H9 (cell line): ENCODE data around the gene ATXN7L3B. TPM values are rescaled to one million over a fixed set of nuclear protein-coding genes. Genes with fewer than 3 reads are reported as not detected.

ENCODE experiments used
- DNase-seq: peaks from one replicate; pipeline ENCODE4 v3.0.0-alpha.2; 2017
- H2AFZ ChIP-seq: one replicate; pipeline ENCODE4 v1.6.1; 2013; ENCODE audit warnings: mild to moderate bottlenecking, low read length, control low read depth, moderate library complexity
- H2AK5ac ChIP-seq: 2 replicates; pipeline ENCODE4 v1.6.1; 2013; ENCODE audit warnings: low read length, control low read depth, mixed read lengths; ENCODE audit not compliant: insufficient read length
- H2BK120ac ChIP-seq: one replicate; pipeline ENCODE4 v1.6.1; 2013; ENCODE audit warnings: low read depth, mild to moderate bottlenecking, low read length, control low read depth, inconsistent platforms; ENCODE audit not compliant: poor library complexity, severe bottlenecking
- H2BK12ac ChIP-seq: 2 replicates; pipeline ENCODE4 v1.6.1; 2013; ENCODE audit warnings: low read length, control low read depth, mixed read lengths, low read depth; ENCODE audit not compliant: insufficient read length
- H2BK15ac ChIP-seq: 2 replicates; pipeline ENCODE4 v1.6.1; 2013; ENCODE audit warnings: low read depth, low read length, control low read depth
- H2BK20ac ChIP-seq: one replicate; pipeline ENCODE4 v1.6.1; 2013; ENCODE audit warnings: low read depth, mild to moderate bottlenecking, low read length, control low read depth, inconsistent platforms; ENCODE audit not compliant: poor library complexity, severe bottlenecking
- H2BK5ac ChIP-seq: 2 replicates; pipeline ENCODE4 v1.6.1; 2013; ENCODE audit warnings: low read length, control low read depth, mixed read lengths; ENCODE audit not compliant: insufficient read length
- H3K14ac ChIP-seq: 2 replicates; pipeline ENCODE4 v1.6.1; 2013; ENCODE audit warnings: low read length, control low read depth; ENCODE audit not compliant: insufficient read depth
- H3K18ac ChIP-seq: 2 replicates; pipeline ENCODE4 v1.6.1; 2013; ENCODE audit warnings: low read depth, mild to moderate bottlenecking, mixed read lengths, low read length, control low read depth; ENCODE audit not compliant: insufficient read length
- H3K23ac ChIP-seq: 2 replicates; pipeline ENCODE4 v1.6.1; 2013; ENCODE audit warnings: low read length, control low read depth, mixed read lengths, low read depth; ENCODE audit not compliant: insufficient read length
- H3K23me2 ChIP-seq: 2 replicates; pipeline ENCODE4 v1.6.1; 2013; ENCODE audit warnings: low read depth, mild to moderate bottlenecking, mixed read lengths, low read length, control low read depth; ENCODE audit not compliant: insufficient read length, poor library complexity, severe bottlenecking
- H3K27ac ChIP-seq: 2 replicates; pipeline ENCODE4 v1.5.1; 2013; ENCODE audit warnings: low read length, control low read depth, mixed read lengths, low read depth; ENCODE audit not compliant: insufficient read length
- H3K27me3 ChIP-seq: 2 replicates; pipeline ENCODE4 v1.6.1; 2013; ENCODE audit warnings: low read length, control low read depth, inconsistent platforms; ENCODE audit not compliant: insufficient read depth
- H3K4ac ChIP-seq: 2 replicates; pipeline ENCODE4 v1.6.1; 2013; ENCODE audit warnings: low read depth, mild to moderate bottlenecking, control low read depth, inconsistent platforms, low read length, moderate library complexity
- H3K4me1 ChIP-seq: 2 replicates; pipeline ENCODE4 v1.6.1; 2013; ENCODE audit warnings: low read length, control low read depth, inconsistent platforms; ENCODE audit not compliant: insufficient read depth
- H3K4me2 ChIP-seq: 2 replicates; pipeline ENCODE4 v1.6.1; 2013; ENCODE audit warnings: low read length, control low read depth, mixed read lengths; ENCODE audit not compliant: insufficient read length, insufficient read depth
- H3K56ac ChIP-seq: 2 replicates; pipeline ENCODE4 v1.6.1; 2013; ENCODE audit warnings: low read depth, mild to moderate bottlenecking, mixed read lengths, low read length, control low read depth; ENCODE audit not compliant: insufficient read length
- H3K79me1 ChIP-seq: 2 replicates; pipeline ENCODE4 v1.6.1; 2013; ENCODE audit warnings: low read depth, mild to moderate bottlenecking, moderate library complexity, low read length, control low read depth, inconsistent platforms; ENCODE audit not compliant: insufficient read depth, poor library complexity, severe bottlenecking
- H3K79me2 ChIP-seq: 2 replicates; pipeline ENCODE4 v1.6.1; 2013; ENCODE audit warnings: low read length, control low read depth, inconsistent platforms; ENCODE audit not compliant: insufficient read depth
- H3K9ac ChIP-seq: 2 replicates; pipeline ENCODE4 v1.6.1; 2013; ENCODE audit warnings: low read length, control low read depth, mixed read lengths; ENCODE audit not compliant: insufficient read length; ENCODE audit errors: extremely low read depth
- H3K9me3 ChIP-seq: one replicate; pipeline ENCODE4 v1.6.1; 2013; ENCODE audit warnings: low read depth, low read length, inconsistent platforms; ENCODE audit not compliant: control insufficient read depth
- H3T11ph ChIP-seq: one replicate; pipeline ENCODE4 v1.6.1; 2013; ENCODE audit warnings: mild to moderate bottlenecking, low read length, control low read depth, inconsistent platforms
- H4K20me1 ChIP-seq: one replicate; pipeline ENCODE4 v1.6.1; 2013; ENCODE audit not compliant: control insufficient read depth, insufficient read length, insufficient read depth
- H4K5ac ChIP-seq: 2 replicates; pipeline ENCODE4 v1.6.1; 2013; ENCODE audit warnings: low read depth, mild to moderate bottlenecking, mixed read lengths, low read length, control low read depth; ENCODE audit not compliant: insufficient read length
- H4K8ac ChIP-seq: replicated peaks from 2 replicates; pipeline ENCODE4 v1.6.1; 2013; ENCODE audit warnings: low read length, control low read depth, mixed read lengths, low read depth; ENCODE audit not compliant: insufficient read length
- H4K91ac ChIP-seq: 2 replicates; pipeline ENCODE4 v1.6.1; 2013; ENCODE audit warnings: low read depth, mild to moderate bottlenecking, moderate library complexity, mixed read lengths, low read length, control low read depth; ENCODE audit not compliant: insufficient read length
- H3K27ac Mint-ChIP-seq, 3 experiments: 2 replicates in 2 of 3; 3 replicates in 1 of 3; pipeline ENCODE4 v1.8.0; 2020 to 2021; ENCODE audit warnings: mixed read lengths in 3 of 3, mild to moderate bottlenecking in 1 of 3, moderate library complexity in 1 of 3
- H3K27me3 Mint-ChIP-seq: 2 replicates; pipeline ENCODE4 v1.8.0; 2021; ENCODE audit warnings: low read depth, mild to moderate bottlenecking, moderate library complexity, mixed read lengths
- H3K36me3 Mint-ChIP-seq, 3 experiments: 2 replicates in 2 of 3; 3 replicates in 1 of 3; pipeline ENCODE4 v1.8.0; 2020 to 2021; ENCODE audit warnings: low read depth in 3 of 3, mixed read lengths in 3 of 3; ENCODE audit not compliant: insufficient read depth in 1 of 3
- H3K4me1 Mint-ChIP-seq, 2 experiments: 2 replicates each; pipeline ENCODE4 v1.8.0; 2020; ENCODE audit warnings: mixed read lengths in 2 of 2
- H3K4me3 Mint-ChIP-seq, 2 experiments: 2 replicates in 1 of 2; 3 replicates in 1 of 2; pipeline ENCODE4 v1.8.0; 2020 to 2021; ENCODE audit warnings: mild to moderate bottlenecking in 2 of 2, mixed read lengths in 2 of 2, moderate library complexity in 1 of 2
- H3K9me3 Mint-ChIP-seq, 2 experiments: 2 replicates in 1 of 2; 3 replicates in 1 of 2; pipeline ENCODE4 v1.8.0; 2020; ENCODE audit warnings: mild to moderate bottlenecking in 2 of 2, mixed read lengths in 2 of 2, moderate library complexity in 1 of 2
- CTCF ChIP-seq: fragments of 200-600 bp; sonication (generic); conservative IDR thresholded peaks from 3 replicates; pipeline ENCODE4 v1.8.0; 2021; ENCODE audit warnings: antibody characterized with exemption, mild to moderate bottlenecking
- WGBS: extraction: QIAGEN DNeasy Blood & Tissue Kit; methylation state at CpG from one replicate; pipeline ENCODE4 v1.1.7; 2013; ENCODE audit warnings: missing lambda C conversion rate, low lambda C conversion rate, mixed read lengths; ENCODE audit not compliant: insufficient read length; ENCODE audit errors: extremely low coverage; 5-methylcytosine and 5-hydroxymethylcytosine counted together
- total RNA-seq: library from RNA; stranded (reverse); gene quantifications from 2 replicates; pipeline ENCODE4 v1.2.1, GENCODE V29; 2021

ATXN7L3B gene
- total RNA-seq, 1 experiment from 2014 or later = 35.3 TPM

DNA sequence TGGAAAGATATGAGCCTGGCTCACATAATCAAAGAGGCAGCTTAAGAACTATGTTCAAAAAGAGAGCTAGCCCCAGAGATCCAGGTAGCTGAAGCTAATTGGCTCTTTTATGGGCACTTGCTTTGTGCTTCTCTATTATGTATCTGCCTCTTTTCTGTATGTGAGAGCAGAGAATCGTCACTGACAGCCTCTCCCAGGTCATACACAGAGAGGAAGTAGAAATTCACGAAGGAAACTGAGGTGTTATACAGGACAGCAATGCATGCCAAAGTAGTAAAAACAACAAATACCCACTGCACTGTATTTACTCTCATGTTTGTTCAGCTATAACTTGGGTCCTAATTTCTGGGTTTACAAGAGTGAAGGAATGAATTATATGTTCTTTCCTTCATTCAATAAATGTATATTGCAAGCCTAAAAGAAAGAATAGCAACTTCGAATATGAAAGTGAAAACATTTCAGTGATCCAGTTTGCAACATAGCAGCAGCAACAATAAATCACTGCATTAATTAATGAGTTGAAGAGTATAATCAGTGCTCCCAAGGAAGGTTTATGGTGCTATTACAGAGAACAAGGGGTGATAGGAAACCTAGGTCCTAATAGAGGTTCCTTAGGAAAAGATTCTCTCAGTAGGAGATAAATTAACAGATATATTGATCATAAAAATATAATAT lies 47.1 kb upstream of the ATXN7L3B start:
- Histone ChIP-seq H2BK20ac (no peak overlapping the region), H3K23ac (no peak overlapping the region), H3K27ac (no peak overlapping the region), H3K23me2 (no peaks in the 10 kb centered on the region), H3K79me2 (no peaks in the 10 kb centered on the region), H3K9me3 (no peaks in the 10 kb centered on the region), H4K8ac (no peak overlapping the region), H3K18ac (no peak overlapping the region), H2AK5ac (no peak overlapping the region), H2BK5ac (no peak overlapping the region), H3K27me3 (no peaks in the 10 kb centered on the region), H4K5ac (no peak overlapping the region), H3K56ac (no peak overlapping the region), H3K4me1 (no peaks in the 10 kb centered on the region; the same call in 1 of the 2 replicates), H2BK120ac (no peak overlapping the region), H3K14ac (no peak overlapping the region), H2AFZ (no peak overlapping the region), H3K4me2 (no peak overlapping the region), H4K20me1 (no peaks in the 10 kb centered on the region), H3T11ph (no peak overlapping the region), H3K4ac (no peak overlapping the region), H3K79me1 (no peaks in the 10 kb centered on the region), H2BK12ac (no peak overlapping the region), H3K9ac (no peak overlapping the region), H4K91ac (no peak overlapping the region), H2BK15ac (no peak overlapping the region)
- no peak overlapping the region for H3K27ac Mint-ChIP-seq
- no peak for DNase-seq
- H3K4me1 Mint-ChIP-seq = peaks cover 5 to 9% of the 10 kb centered on the region in 2 experiments
- no peak for TF ChIP-seq CTCF
- no CpG with 5 or more reads among the region's 3 CpGs for WGBS
- no peaks in the 10 kb centered on the region for H3K36me3 Mint-ChIP-seq
- H3K27me3 Mint-ChIP-seq = no peaks in the 10 kb centered on the region
- H3K9me3 Mint-ChIP-seq = no peaks in the 10 kb centered on the region; a peak in 1 of 5 replicates
- H3K4me3 Mint-ChIP-seq = no peak overlapping the region
